GM12878 (cell line): ENCODE measurements around the gene NIPAL4. TPM values are rescaled to one million over a fixed set of nuclear protein-coding genes. Genes with fewer than 3 reads are reported as not detected.
A peak's percentile ranks its signal among the peaks of the same experiment; 100 is the strongest.

Source experiments
- ATAC-seq: fragments of 200-7000 bp; cut with Tn5 transposase; 3 replicates; pipeline ENCODE4 v1.9.1; 2020; ENCODE audit warnings: mild to moderate bottlenecking, moderate library complexity
- BruUV-seq: library from RNA; stranded (reverse); fragments of 400-500 nt; replicated peaks from 2 replicates; lab custom pipeline; 2021; lab: Mats Ljungman, UMichigan
- CTCF ChIA-PET: fragments of 300-600 bp; sonication (Branson Sonifier 250); formaldehyde crosslinking; extraction: SDS; loops from one replicate; lab custom pipeline; 2021; ENCODE audit warnings: inconsistent platforms; lab: Yijun Ruan, JAX
- POLR2A ChIA-PET: fragments of 350-600 bp; formaldehyde crosslinking; extraction: SDS; loops from one replicate; lab custom pipeline; 2021; ENCODE audit warnings: inconsistent platforms; lab: Charles Lee
- RAD21 ChIA-PET: fragments of 300-600 bp; sonication (Branson Sonifier 250); formaldehyde crosslinking; loops from one replicate; lab custom pipeline; 2023; ENCODE audit warnings: antibody characterized with exemption; ENCODE audit not compliant: unreplicated experiment; lab: Charles Lee
- SMC1A ChIA-PET: fragments of 300-600 bp; sonication (Branson Sonifier 250); formaldehyde crosslinking; loops from one replicate; lab custom pipeline; 2023; ENCODE audit not compliant: unreplicated experiment, uncharacterized antibody; lab: Charles Lee
- DNase-seq: peaks from one replicate; pipeline ENCODE4 v3.0.0-alpha.2; 2011; ENCODE audit warnings: low read depth, low spot score
- FAIRE-seq: peaks from 3 replicates; lab custom pipeline; 2011; peaks lifted over from hg19 to GRCh38; lab: Jason Lieb, UNC
- H2AFZ ChIP-seq: 2 replicates; pipeline ENCODE4 v1.6.0; 2011; ENCODE audit warnings: low read depth, low read length, control low read depth; ENCODE audit not compliant: control insufficient read depth
- H3K27ac ChIP-seq: 2 replicates; pipeline ENCODE4 v1.5.1; 2011; ENCODE audit warnings: control low read depth; ENCODE audit not compliant: control insufficient read depth, insufficient read depth
- H3K27me3 ChIP-seq, 2 experiments: replicated peaks in 1 of 2; 2 replicates each; pipeline versions ENCODE4 v1.6.0 to v1.6.1; 2011; ENCODE audit warnings: low read length in 1 of 2; ENCODE audit not compliant: control insufficient read depth in 2 of 2, insufficient read depth in 2 of 2
- H3K36me3 ChIP-seq, 2 experiments: 2 replicates each; pipeline ENCODE4 v1.5.1; 2011; ENCODE audit warnings: low read length in 1 of 2; ENCODE audit not compliant: control insufficient read depth in 2 of 2, insufficient read depth in 2 of 2
- H3K4me1 ChIP-seq: 2 replicates; pipeline ENCODE4 v1.6.1; 2011; ENCODE audit warnings: mild to moderate bottlenecking, low read length, moderate library complexity, mixed read lengths; ENCODE audit not compliant: control insufficient read depth, insufficient read depth
- H3K4me2 ChIP-seq: 2 replicates; pipeline ENCODE4 v1.6.0; 2011; ENCODE audit warnings: control low read depth; ENCODE audit not compliant: control insufficient read depth, insufficient read depth
- H3K4me3 ChIP-seq: fragments of 200-600 bp; sonication (generic); 2 replicates; pipeline ENCODE4 v1.5.1; 2016
- H3K79me2 ChIP-seq: 2 replicates; pipeline ENCODE4 v1.6.0; 2011; ENCODE audit warnings: low read length; ENCODE audit not compliant: control insufficient read depth, insufficient read depth
- H3K9ac ChIP-seq: 2 replicates; pipeline ENCODE4 v1.8.0; 2011; ENCODE audit warnings: low read length, control low read depth, mixed read lengths; ENCODE audit not compliant: control insufficient read depth, insufficient read depth
- H3K9me3 ChIP-seq: replicated peaks from 3 replicates; pipeline ENCODE4 v1.5.1; 2011; ENCODE audit warnings: mild to moderate bottlenecking, low read length; ENCODE audit not compliant: control insufficient read depth, insufficient read depth
- H4K20me1 ChIP-seq: 2 replicates; pipeline ENCODE4 v1.6.0; 2011; ENCODE audit not compliant: control insufficient read depth, insufficient read depth
- GATAD2B ChIP-seq: fragments of 450-650 bp; conservative IDR thresholded peaks from 2 replicates; pipeline ENCODE4 v1.6.1; 2017; ENCODE audit warnings: low read depth, mild to moderate bottlenecking, moderate library complexity
- RUNX3 ChIP-seq: IDR thresholded peaks from 2 replicates; pipeline ENCODE4 v1.6.1; 2012; ENCODE audit warnings: low read length, inconsistent platforms
- SMC3 ChIP-seq: IDR thresholded peaks from 2 replicates; pipeline ENCODE4 v1.6.1; 2011; ENCODE audit warnings: low read length, improper control_type of control experiment, borderline replicate concordance
- ZNF217 ChIP-seq: fragments of 450-650 bp; IDR thresholded peaks from 2 replicates; pipeline ENCODE4 v1.6.1; 2017; ENCODE audit warnings: antibody characterized with exemption, mild to moderate bottlenecking
- WGBS: methylation state at CpG from one replicate; pipeline ENCODE4 v1.1.6; 2016; ENCODE audit warnings: low lambda C conversion rate; ENCODE audit not compliant: insufficient replicate concordance, insufficient coverage; ENCODE audit errors: missing lambda C conversion rate; 5-methylcytosine and 5-hydroxymethylcytosine counted together
- in situ Hi-C: fragments of 300-500 bp; cut with MboI; formaldehyde crosslinking; loops from 9 replicates; pipeline ENCODE4 v1.14.3; 2018; ENCODE audit warnings: mixed read lengths
- intact Hi-C: fragments of 100-400 bp; cut with micrococcal nuclease; formaldehyde crosslinking; loops from one replicate; pipeline ENCODE4 v1.14.2; 2022; ENCODE audit not compliant: unreplicated experiment
- polyA plus RNA-seq, 11 experiments: library from polyadenylated mRNA; depleted of rRNA in 4 of 11; unstranded in 6 of 11; stranded (reverse) in 5 of 11; fragments of >200 nt; fragmentation: Nextera tagmentation in 4 of 11; fragmentation: Illumina TruSeq in 1 of 11; extraction: Ambion mirVana in 4 of 11; extraction: Trizol in 1 of 11; gene quantifications; 1 replicate in 1 of 11; 2 replicates in 10 of 11; pipeline versions ENCODE4 v1.2.1 to v1.2.3, GENCODE V29; 2011 to 2016; ENCODE audit warnings: inconsistent platforms in 2 of 11, missing spikeins in 2 of 11, low read depth in 1 of 11
- total RNA-seq, 4 experiments: library from RNA; depleted of rRNA in 3 of 4; stranded (reverse); fragments of >200 nt in 3 of 4; fragmentation: Illumina TruSeq in 1 of 4; extraction: Trizol in 1 of 4; gene quantifications; 2 replicates each; pipeline versions ENCODE4 v1.2.1 to v1.2.3, GENCODE V29; 2013 to 2021
- TF ChIP-seq, protein P1 (sequence below): IDR thresholded peaks from 2 replicates; pipeline ENCODE4 v1.6.1; 2012; ENCODE audit warnings: low read depth, low read length, improper control_type of control experiment

NIPAL4 gene
- total and polyA plus RNA-seq, 10 of the 15 experiments (the other 5 are each of a cell fraction or from before 2014, with no cell fraction given) = 0.11 to 15.5 (median 5.9) TPM

DNA sequence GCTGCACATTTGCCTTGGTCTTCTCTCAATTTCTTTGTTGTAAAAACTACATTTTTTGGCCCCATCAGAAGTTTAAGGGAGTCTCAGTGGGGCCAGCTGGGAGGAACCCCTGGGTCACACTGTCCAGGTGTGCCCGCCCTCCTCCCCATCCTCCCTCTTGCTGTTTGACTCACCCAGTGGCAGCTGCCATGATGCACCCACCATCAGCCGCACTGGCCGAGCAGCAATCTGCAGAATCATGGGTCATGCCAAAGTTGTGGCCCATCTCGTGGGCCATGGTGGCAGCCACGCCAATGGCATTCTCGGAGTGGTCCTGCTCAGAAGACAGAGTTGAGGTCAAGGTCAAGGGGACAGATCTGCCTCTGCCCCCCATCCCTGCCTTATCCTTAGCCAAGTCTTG is 45.5 kb downstream of the NIPAL4 start (continued):
- TF ChIP-seq, protein P1, sequence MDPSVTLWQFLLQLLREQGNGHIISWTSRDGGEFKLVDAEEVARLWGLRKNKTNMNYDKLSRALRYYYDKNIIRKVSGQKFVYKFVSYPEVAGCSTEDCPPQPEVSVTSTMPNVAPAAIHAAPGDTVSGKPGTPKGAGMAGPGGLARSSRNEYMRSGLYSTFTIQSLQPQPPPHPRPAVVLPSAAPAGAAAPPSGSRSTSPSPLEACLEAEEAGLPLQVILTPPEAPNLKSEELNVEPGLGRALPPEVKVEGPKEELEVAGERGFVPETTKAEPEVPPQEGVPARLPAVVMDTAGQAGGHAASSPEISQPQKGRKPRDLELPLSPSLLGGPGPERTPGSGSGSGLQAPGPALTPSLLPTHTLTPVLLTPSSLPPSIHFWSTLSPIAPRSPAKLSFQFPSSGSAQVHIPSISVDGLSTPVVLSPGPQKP = no peak
- TF ChIP-seq SMC3 = no peak
- TF ChIP-seq GATAD2B = no peak

- FAIRE-seq = no peak
- intact Hi-C loops = no loop called here
- H3K4me1 ChIP-seq = peaks cover 59% of the 10 kb centered on the region
- no peaks in the 10 kb centered on the region for H3K79me2 ChIP-seq
- SMC1A ChIA-PET = interaction anchor here (1.4 to 4.7 kb wide), 5 partner anchors 11 to 213 kb away, joined by 5 to 18 read pairs (median 8); no protein-coding TSS in a partner anchor
- CTCF ChIA-PET = interaction anchor here (0.6 to 1.1 kb wide), 4 partner anchors 11 to 1688 kb away, joined by 3 read pairs; partner anchors contain the start of gene LSM11
- WGBS = 20% methylated on average over 3 of the region's 3 CpGs
- no peak overlapping the region; the same call in 1 of the 2 replicates for H3K27ac ChIP-seq
- peaks cover 0 to 13% of the 10 kb centered on the region in 2 experiments; a peak in 2 of 4 replicates for H3K36me3 ChIP-seq
- H3K4me2 ChIP-seq = peak overlapping the region; percentile 14; the same call in 1 of the 2 replicates
- no peak overlapping the region; the same call in 1 of the 2 replicates for H2AFZ ChIP-seq
- H3K9me3 ChIP-seq = peaks cover 2% of the 10 kb centered on the region; the same call in 1 of the 3 replicates
- POLR2A ChIA-PET = no interaction called here
- no peak for ATAC-seq
- no peak overlapping the region for H3K9ac ChIP-seq
- RAD21 ChIA-PET = interaction anchor here (1.4 to 1.5 kb wide), 2 partner anchors 13 to 88 kb away, joined by 3 to 4 read pairs; no protein-coding TSS in a partner anchor
- no TSS peak for BruUV-seq
- TF ChIP-seq RUNX3 (peak; percentile 6; the same call in 1 of the 2 replicates), ZNF217 (no peak)
- DNase-seq = no peak
- no peak overlapping the region for H3K4me3 ChIP-seq
- no peaks in the 10 kb centered on the region for H4K20me1 ChIP-seq
- no peaks in the 10 kb centered on the region for H3K27me3 ChIP-seq
- in situ Hi-C loops = no loop called here
Observed at GRCh38 chr5:157506066-157506590, 46.1 kb downstream of the NIPAL4 start.
